ENCODE data around the gene FBXO47. TPM values are rescaled to one million over a fixed set of nuclear protein-coding genes. Genes with fewer than 3 reads are reported as not detected.
A peak's percentile ranks its signal among the peaks of the same experiment; 100 is the strongest.

FBXO47 gene
- total RNA-seq, 1 donor from 2014 or later: not detected

GRCh38 chr17:38891441-38891840 lies 75.8 kb downstream of the FBXO47 start:
- Histone ChIP-seq H3K27ac (no peak overlapping the region), H3K4me1 (peaks cover 46% of the 10 kb centered on the region)

GRCh38 chr17:38890410-38890746 lies 76.8 kb downstream of the FBXO47 start:
- intact Hi-C loops (cut with DNase I): no loop called here
- TF ChIP-seq POLR2AphosphoS5 (IDR thresholded peaks at IDR 0.05; ENCODE audit: insufficient read depth in 1 of 2, low read depth in 1 of 2) (no peak), CTCF (IDR thresholded peaks at IDR 0.05) (no peak), POLR2A (IDR thresholded peaks at IDR 0.05) (no peak)
- Histone ChIP-seq H3K9me3 (no peaks in the 10 kb centered on the region), H3K4me3 (no peak overlapping the region), H3K27me3 (no peaks in the 10 kb centered on the region), H3K36me3 (peaks cover 0 to 55% of the 10 kb centered on the region in 2 donors), H3K27ac (no peak overlapping the region), H3K4me1 (peaks cover 46% of the 10 kb centered on the region)
- DNase-seq (ENCODE audit: extremely low spot score in 2 of 2): no peak

More at GRCh38 chr17:38891441-38891840, 75.8 kb downstream of the FBXO47 start:
- intact Hi-C loops (cut with DNase I): no loop called here
- Histone ChIP-seq H3K36me3 (peaks cover 0 to 55% of the 10 kb centered on the region in 2 donors), H3K4me3 (no peak overlapping the region), H3K9me3 (no peaks in the 10 kb centered on the region), H3K27me3 (no peaks in the 10 kb centered on the region)
- no peak for TF ChIP-seq POLR2A (IDR thresholded peaks at IDR 0.05)
- TF ChIP-seq POLR2AphosphoS5 (IDR thresholded peaks at IDR 0.05; ENCODE audit: insufficient read depth in 1 of 2, low read depth in 1 of 2): no peak
- no peak for TF ChIP-seq CTCF (IDR thresholded peaks at IDR 0.05)
- no peak for DNase-seq (ENCODE audit: extremely low spot score in 2 of 2)

- Histone ChIP-seq H3K4me3 (no peak overlapping the region), H3K36me3 (peaks cover 0 to 52% of the 10 kb centered on the region in 2 donors), H3K27ac (no peak overlapping the region), H3K9me3 (no peaks in the 10 kb centered on the region), H3K4me1 (peaks cover 47% of the 10 kb centered on the region), H3K27me3 (no peaks in the 10 kb centered on the region)
- no peak for DNase-seq (ENCODE audit: extremely low spot score in 2 of 2)
- no peak for TF ChIP-seq POLR2AphosphoS5 (IDR thresholded peaks at IDR 0.05; ENCODE audit: insufficient read depth in 1 of 2, low read depth in 1 of 2)
- no peak for TF ChIP-seq CTCF (IDR thresholded peaks at IDR 0.05)
- TF ChIP-seq POLR2A (IDR thresholded peaks at IDR 0.05): no peak
- intact Hi-C loops (cut with DNase I): no loop called here
These were observed 77.3 kb downstream of the FBXO47 start for GRCh38 chr17:38889745-38890409.

- no peak for DNase-seq (ENCODE audit: extremely low spot score in 2 of 2)
- peaks cover 0 to 48% of the 10 kb centered on the region in 2 donors for H3K36me3 ChIP-seq
- intact Hi-C loops (cut with DNase I): no loop called here
- H3K27ac ChIP-seq: no peak overlapping the region
- peaks cover 47% of the 10 kb centered on the region for H3K4me1 ChIP-seq
- H3K27me3 ChIP-seq: no peaks in the 10 kb centered on the region
- TF ChIP-seq POLR2AphosphoS5 (IDR thresholded peaks at IDR 0.05; ENCODE audit: insufficient read depth in 1 of 2, low read depth in 1 of 2) (no peak), CTCF (IDR thresholded peaks at IDR 0.05) (no peak), POLR2A (IDR thresholded peaks at IDR 0.05) (no peak)
- H3K4me3 ChIP-seq: no peak overlapping the region
- H3K9me3 ChIP-seq: no peaks in the 10 kb centered on the region
These were observed 78.4 kb downstream of the FBXO47 start for GRCh38 chr17:38888842-38889241.

- H3K4me3 ChIP-seq: no peak overlapping the region
- H3K36me3 ChIP-seq: peaks cover 0 to 32% of the 10 kb centered on the region in 2 donors
- no peaks in the 10 kb centered on the region for H3K27me3 ChIP-seq
- intact Hi-C loops (cut with DNase I): no loop called here
- peak overlapping the region; percentile 1 for H3K27ac ChIP-seq
- no peak for DNase-seq (ENCODE audit: extremely low spot score in 2 of 2)
- H3K9me3 ChIP-seq: no peaks in the 10 kb centered on the region
- TF ChIP-seq POLR2AphosphoS5 (IDR thresholded peaks at IDR 0.05; ENCODE audit: insufficient read depth in 1 of 2, low read depth in 1 of 2) (no peak), CTCF (IDR thresholded peaks at IDR 0.05) (no peak), POLR2A (IDR thresholded peaks at IDR 0.05) (no peak)
- H3K4me1 ChIP-seq: peaks cover 50% of the 10 kb centered on the region
These were observed 80.6 kb downstream of the FBXO47 start for GRCh38 chr17:38886643-38887010.
